ENCODE measurements around the gene DLGAP4.
A peak's percentile ranks its signal among the peaks of the same experiment; 100 is the strongest.

GRCh38 chr20:36493051-36493800 is 187.1 kb downstream of the DLGAP4 start:
- TF ChIP-seq POLR2A (IDR thresholded peaks at IDR 0.05) (peak; percentile 64 to 69), CTCF (IDR thresholded peaks at IDR 0.05 in 4 of 5, conservative IDR thresholded peaks at IDR 0.05 in 1 of 5) (peak; percentile 13 to 64 (median 58))

All from gastrocnemius medialis (tissue), 4 donors.